Mucosa of descending colon (tissue), 3 donors: ENCODE data around the gene SLC38A1. TPM values are rescaled to one million over a fixed set of nuclear protein-coding genes. Genes with fewer than 3 reads are reported as not detected.
"Not testable (repeated sequence)": the region's sequence is repeated elsewhere in the genome, so short reads cannot be mapped to it uniquely, and the experiment has no call there.

Experiments
- ATAC-seq: fragments of 200-7000 bp; cut with Tn5 transposase; one replicate; pipeline ENCODE4 v1.9.1; 2020; ENCODE audit warnings: mild to moderate bottlenecking, moderate library complexity
- DNase-seq, 3 donors: peaks; one replicate each; pipeline ENCODE4 v3.0.0-alpha.2; 2020
- H3K36me3 ChIP-seq: fragments of 200-600 bp; one replicate; pipeline ENCODE4 v1.8.0; 2021; ENCODE audit warnings: low read depth, mild to moderate bottlenecking
- H3K4me1 ChIP-seq: fragments of 200-600 bp; one replicate; pipeline ENCODE4 v1.8.0; 2021; ENCODE audit warnings: low read depth, mild to moderate bottlenecking
- H3K4me3 ChIP-seq: fragments of 200-600 bp; one replicate; pipeline ENCODE4 v1.8.0; 2021; ENCODE audit warnings: mild to moderate bottlenecking
- H3K9me3 ChIP-seq: fragments of 200-600 bp; one replicate; pipeline ENCODE4 v1.8.0; 2021; ENCODE audit warnings: mild to moderate bottlenecking
- CTCF ChIP-seq: fragments of 200-600 bp; IDR thresholded peaks from one replicate; pipeline ENCODE4 v1.8.0; 2022; ENCODE audit warnings: antibody characterized with exemption, mild to moderate bottlenecking
- intact Hi-C, 2 donors: fragments of 100-400 bp; cut with DNase I in 1 of 2; cut with micrococcal nuclease in 1 of 2; formaldehyde crosslinking; loops; one replicate each; pipeline versions ENCODE4 v1.11.0 to v1.11.1; 2022; cut with DNase I, micrococcal nuclease
- total RNA-seq, 3 donors: library from RNA; stranded (reverse); fragmentation: NEBNext Ultra II Directional in 2 of 3; extraction: Animal tissue kit (Norgen Biotek cat#: 25700) in 2 of 3; gene quantifications; one replicate each; pipeline versions ENCODE4 v1.2.1 to v1.2.4, GENCODE V29; 2021 to 2023
- donor health status: DM: no; HTN: no; CAD: no; lungs with moderate emphysema.
- donor health status: DM: no; HTN: no; CAD: no.
- donor health status: DM: no; HTN: yes; CAD: no.

Gene SLC38A1
- total RNA-seq, 3 donors from 2014 or later = 116 to 157 (median 132) TPM

DNA sequence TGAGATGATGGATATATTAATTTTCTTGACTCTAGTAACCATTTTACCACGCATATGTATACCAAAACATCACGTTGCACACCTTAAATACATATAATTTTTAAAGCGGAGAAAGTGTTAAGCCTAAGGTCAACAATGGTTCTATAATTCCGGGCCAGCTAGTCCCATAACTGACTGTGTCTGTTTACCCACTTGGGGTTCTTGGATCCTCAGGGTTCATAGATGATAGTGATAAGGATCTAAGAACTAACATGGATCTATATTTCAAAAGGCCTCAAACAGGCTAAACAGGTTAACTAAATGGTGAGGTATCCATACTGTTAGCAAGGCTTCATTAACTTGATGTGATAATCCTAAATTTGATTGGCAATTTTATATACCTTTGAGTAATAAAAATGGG lies 9.8 kb downstream of the SLC38A1 start:
- ATAC-seq (peak; percentile 31), DNase-seq (no peak)
- Histone ChIP-seq H3K36me3 (no peaks in the 10 kb centered on the region), H3K4me3 (no peak overlapping the region), H3K4me1 (no peaks in the 10 kb centered on the region), H3K9me3 (no peaks in the 10 kb centered on the region)
- no peak for TF ChIP-seq CTCF
- intact Hi-C loops = no loop called here

- ATAC-seq = no peak
- intact Hi-C loops = no loop called here
- H3K4me1 ChIP-seq = no peaks in the 10 kb centered on the region
Measured at GRCh38 chr12:46258129-46258528, 10.7 kb downstream of the SLC38A1 start.

GRCh38 chr12:46256942-46257341 lies 11.9 kb downstream of the SLC38A1 start:
- DNase-seq (no peak), ATAC-seq (no peak)
- no peak overlapping the region for H3K4me3 ChIP-seq
- H3K36me3 ChIP-seq = no peaks in the 10 kb centered on the region
- intact Hi-C loops = no loop called here
- H3K4me1 ChIP-seq = no peaks in the 10 kb centered on the region
- no peak for TF ChIP-seq CTCF
- H3K9me3 ChIP-seq = no peaks in the 10 kb centered on the region

More at GRCh38 chr12:46258129-46258528, 10.7 kb downstream of the SLC38A1 start:
- no peak for TF ChIP-seq CTCF
- DNase-seq = no peak
- Histone ChIP-seq H3K9me3 (no peaks in the 10 kb centered on the region), H3K36me3 (no peaks in the 10 kb centered on the region), H3K4me3 (no peak overlapping the region)

GRCh38 chr12:46253544-46254162 lies 15.2 kb downstream of the SLC38A1 start:
- ATAC-seq (no peak), DNase-seq (no peak)
- H3K4me3 ChIP-seq = no peak overlapping the region
- TF ChIP-seq CTCF = no peak
- intact Hi-C loops = no loop called here
- H3K9me3 ChIP-seq = no peaks in the 10 kb centered on the region
- no peaks in the 10 kb centered on the region for H3K36me3 ChIP-seq
- H3K4me1 ChIP-seq = no peaks in the 10 kb centered on the region

GRCh38 chr12:46251994-46252393 lies 16.8 kb downstream of the SLC38A1 start:
- H3K4me1 ChIP-seq, intact Hi-C loops, H3K4me3 ChIP-seq, DNase-seq, H3K9me3 ChIP-seq, H3K36me3 ChIP-seq, ATAC-seq: not testable (repeated sequence)

DNA sequence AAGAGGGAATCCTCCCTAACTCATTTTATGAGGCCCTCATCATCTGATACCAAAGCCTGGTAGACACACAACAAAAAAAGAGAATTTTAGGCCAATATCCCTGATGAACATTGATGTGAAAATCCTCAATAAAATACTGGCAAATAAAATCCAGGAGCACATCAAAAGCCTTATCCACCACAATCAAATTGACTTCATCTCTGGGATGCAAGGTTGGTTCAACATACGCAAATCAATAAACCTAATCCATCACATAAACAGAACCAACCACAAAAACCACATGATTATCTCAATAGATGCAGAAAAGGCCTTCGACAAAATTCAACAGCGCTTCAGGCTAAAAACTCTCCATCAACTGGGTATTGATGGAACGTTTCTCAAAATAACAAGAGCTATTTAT lies 18.9 kb downstream of the SLC38A1 start:
- intact Hi-C loops, ATAC-seq, H3K9me3 ChIP-seq, H3K4me3 ChIP-seq, H3K36me3 ChIP-seq, DNase-seq, H3K4me1 ChIP-seq: not testable (repeated sequence)
